Hindlimb muscle (tissue), 1 donor: ENCODE measurements around the gene PGLYRP4. TPM values are rescaled to one million over a fixed set of nuclear protein-coding genes. Genes with fewer than 3 reads are reported as not detected.

Experiments
- DNase-seq: peaks from one replicate; pipeline ENCODE4 v3.0.0-alpha.2; 2013
- polyA plus RNA-seq: library from polyadenylated mRNA; unstranded; fragments of 120-200 nt; gene quantifications from one replicate; pipeline ENCODE4 v1.2.1, GENCODE V29; 2013; ENCODE audit not compliant: insufficient read length

The PGLYRP4 gene
- polyA plus RNA-seq, 1 donor, result not detected

DNA sequence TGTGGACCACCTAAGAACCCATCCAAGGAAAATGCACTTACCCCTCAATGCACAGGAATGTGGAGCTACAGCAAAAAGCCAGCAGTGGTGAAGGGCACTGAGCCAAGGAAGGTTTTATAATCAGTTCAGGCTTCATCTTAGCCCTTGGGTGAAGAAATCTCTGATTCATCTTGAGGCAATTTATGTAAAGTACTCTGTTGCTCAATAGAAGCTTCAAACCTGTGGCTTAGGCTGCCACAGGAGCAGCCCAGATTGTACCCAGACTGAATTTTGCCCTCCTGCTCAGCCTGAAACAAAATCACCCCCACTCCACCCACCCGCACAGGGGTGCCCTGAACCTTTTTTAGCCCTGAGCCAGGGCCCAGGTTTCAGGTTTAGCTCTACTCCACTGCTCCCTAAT is 26.9 kb upstream of the PGLYRP4 start, which contains the start of gene S100A12:
Gene S100A12, minus strand, starts transcription at position 111 of the 400 bp plus-strand sequence. CDS start 1,029 bp downstream, outside the sequence.
- no peak for DNase-seq

DNA sequence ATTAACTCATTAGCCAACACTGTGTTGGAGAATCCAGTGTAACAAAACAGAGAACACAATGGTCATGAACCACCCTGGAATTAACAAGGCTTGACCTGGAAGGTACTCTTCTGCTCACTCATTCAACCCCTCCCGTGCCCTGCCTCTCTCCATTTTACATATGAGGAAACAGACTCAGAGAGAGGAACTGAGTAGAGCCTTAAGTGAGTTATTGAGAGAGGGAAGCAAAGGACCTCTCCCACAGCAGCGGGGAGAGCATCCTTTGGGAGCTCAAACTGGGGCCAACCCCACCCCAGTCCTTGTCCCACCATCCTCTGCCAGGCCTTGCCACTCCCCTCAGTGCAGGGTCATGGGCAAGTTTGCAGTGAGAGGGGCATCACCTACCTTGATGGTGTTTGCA is 25.4 kb upstream of the PGLYRP4 start:
- no peak for DNase-seq

DNA sequence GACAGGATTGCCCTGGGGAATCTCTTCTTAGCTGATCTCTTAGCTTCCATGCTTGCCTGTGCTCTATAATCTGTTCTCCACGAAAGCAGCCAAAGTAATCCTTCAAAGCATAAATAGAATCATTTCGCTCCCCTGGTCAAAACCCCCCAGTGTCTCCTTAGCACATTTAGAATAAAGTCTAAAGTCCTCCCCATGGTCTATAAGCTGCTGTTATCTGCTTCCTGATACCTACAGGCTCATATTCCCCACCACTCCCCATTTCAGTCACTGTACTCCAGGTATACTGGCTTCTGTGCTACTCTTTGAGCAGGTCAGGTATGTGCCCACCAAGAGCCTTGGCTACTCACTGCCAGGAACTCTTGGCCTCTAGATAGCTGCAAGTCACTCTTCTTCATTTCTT is 23.9 kb upstream of the PGLYRP4 start:
- no peak for DNase-seq

DNA sequence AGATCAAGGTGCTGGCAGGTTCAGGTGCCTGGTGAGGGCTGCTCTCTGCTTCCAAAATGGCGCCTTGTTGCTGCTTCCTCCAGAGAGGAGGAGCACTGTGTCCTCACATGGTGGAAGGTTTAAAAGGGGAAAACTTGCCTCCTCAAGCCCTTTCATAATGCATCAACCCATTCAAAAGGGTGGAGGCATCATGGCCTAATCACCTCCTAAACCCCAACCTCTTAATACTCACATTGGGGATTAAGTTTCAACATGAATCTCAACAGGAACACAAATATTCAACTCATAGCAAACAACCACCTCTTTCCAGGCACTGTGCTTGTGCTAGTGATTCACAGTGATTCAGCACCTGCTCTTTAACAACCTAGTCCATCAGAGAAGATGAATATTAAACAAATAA is 22.6 kb upstream of the PGLYRP4 start:
- no peak for DNase-seq

DNA sequence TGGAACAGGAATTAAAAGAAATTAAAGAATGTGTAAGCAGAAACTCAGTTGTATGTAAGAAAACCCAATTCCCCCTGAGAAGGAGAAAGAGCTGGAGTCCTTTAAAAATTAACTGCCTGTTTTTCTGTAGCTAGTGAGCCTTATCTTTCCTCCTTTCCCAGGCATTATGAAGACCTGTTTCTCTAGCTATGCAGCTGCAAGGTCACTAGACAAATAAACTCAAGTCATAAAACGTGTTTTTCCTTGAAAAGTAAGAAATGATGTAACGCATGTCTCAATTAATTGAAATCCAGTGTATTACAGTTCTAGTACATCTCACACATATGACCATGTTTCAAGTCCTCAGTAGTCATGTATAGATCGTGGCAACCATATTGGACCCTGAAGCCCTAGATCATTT is 21.5 kb upstream of the PGLYRP4 start:
- DNase-seq, result no peak

DNA sequence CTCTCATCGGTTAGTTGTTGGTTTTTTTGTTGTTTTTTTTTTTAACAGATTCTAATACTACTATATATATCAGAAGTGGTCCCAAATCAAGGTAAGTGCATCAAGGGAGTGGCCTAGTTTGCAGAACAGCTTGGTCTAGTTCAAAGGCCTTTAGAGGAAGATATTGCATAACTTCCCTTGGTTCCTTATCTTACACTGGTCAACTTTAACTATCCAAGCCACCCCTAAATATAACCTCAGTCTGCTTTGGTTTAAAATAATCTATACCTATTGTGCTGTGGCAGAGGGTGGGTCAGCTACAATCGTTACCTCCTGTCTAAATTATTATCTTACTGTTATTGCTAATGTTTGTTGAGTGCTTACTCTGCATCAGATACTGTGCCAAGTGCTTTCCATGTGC is 19.9 kb upstream of the PGLYRP4 start:
- no peak for DNase-seq

DNA sequence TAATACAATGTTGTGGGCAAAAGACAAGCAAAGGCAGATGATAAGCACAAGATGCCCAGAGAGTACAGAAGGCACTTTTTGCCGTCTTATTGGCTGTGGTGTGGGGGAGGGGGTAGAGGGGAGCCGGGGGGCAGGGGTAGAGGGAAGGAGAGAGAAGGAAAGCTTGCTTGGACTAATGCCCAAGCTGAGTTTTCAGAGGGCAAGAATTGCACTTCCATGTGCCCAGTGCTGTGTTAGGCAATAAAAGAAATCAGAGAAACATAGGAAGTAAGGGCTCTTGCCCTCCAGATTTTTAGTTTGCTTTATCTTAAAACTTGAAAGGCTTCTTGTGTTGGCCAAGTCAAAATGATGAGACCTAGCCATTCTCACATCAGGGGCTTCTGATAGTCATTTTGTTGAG is 18.4 kb upstream of the PGLYRP4 start:
- DNase-seq, result no peak

DNA sequence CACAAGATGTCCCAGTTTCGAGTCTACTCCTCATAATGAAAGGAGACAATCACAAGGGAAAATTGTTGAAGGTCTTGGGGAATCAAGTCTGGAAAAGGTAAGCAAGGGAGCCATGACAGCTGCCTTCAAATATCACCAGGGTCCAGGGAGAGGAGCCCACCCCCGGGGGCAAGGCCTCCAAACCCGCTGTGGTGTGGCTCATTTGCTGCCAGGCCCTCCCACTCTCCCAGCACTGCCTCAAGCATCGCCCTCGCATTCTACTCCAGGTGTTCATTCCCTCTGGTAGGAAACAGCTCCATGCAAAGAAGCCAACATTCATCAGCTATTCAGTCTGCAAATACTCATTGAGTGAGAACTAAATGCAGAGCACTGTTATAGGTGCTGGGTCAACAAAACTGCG is 17.6 kb upstream of the PGLYRP4 start:
- no peak for DNase-seq

DNA sequence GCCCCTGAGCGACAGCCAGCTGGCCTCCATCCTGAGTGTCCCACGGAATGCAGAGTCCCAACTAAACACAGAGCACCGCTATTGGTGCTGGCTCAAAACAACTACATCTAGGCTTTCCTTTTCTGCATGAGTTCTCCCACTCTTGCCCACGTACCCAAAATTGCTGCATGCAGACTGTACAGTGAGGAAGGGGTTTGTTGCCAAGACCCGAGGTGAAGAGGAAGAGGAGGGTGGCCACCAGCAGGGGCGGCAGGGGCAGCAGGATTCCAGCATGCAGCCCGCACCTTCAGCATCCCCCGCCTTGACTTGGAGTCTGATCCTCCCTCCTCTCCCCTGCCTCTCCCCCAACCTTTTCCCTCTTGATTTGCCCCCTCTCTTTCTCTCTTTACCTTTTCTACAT is 17.1 kb upstream of the PGLYRP4 start:
- no peak for DNase-seq

DNA sequence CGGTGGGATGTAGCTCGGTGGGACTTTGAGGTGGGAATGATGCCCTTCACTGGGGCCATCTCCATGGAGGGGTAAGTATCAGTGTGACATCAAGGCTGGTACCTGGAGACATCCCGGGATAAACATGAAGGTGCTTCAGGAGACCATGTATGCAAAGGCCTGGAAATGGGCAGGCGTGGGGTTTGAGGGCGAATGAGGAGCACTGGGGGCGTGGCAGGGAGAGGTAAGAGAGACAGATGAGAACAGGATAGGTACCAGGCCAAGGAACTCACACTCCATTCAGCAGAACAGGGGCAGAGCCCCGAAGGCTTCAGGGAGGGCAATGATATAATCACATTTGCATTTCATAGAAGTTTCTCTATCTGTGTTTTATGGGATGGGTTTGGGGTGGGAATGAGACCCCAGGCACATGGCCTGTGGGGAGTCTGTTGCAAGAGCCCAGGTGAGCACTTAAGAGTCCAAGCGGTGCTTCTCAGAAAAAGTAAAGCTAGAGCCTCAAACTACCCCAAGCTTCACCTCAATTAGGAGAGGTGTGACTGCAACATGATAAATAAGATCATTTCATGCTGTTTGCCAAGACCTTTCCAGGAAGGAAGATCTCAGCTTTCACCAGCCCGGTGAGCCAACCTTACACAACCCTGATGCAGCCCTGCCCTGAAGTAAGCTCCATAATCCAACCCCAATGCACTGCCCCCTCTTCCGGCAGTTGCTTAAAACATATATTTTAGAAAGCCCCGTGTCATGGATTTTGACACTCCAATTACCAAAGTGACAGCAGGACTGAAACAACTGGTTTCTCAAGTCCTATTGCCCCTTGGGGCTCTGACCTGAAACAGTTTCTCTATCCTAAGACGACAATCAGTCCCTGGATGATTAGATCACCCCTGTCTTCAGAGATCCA is 16.4 kb upstream of the PGLYRP4 start:
- DNase-seq, result no peak

DNA sequence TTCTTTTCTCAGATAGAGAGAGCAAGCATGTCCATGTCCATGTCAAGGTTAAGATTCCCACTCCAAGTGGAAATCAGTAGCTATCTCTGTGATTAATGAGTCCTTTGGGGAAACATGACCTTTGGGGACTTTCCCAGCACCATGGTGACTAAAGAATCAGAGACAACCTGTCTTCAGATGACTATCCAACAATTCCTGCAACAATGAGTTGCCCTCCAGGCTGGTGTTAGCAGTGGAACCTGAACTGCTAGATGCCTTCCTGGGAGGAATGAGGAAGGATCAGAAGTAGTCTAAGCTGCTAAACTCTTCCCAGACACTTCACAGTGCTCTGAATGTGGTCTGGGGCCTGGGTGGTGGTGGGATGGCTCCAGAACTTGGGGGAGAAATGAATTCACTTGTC is 15.5 kb upstream of the PGLYRP4 start:
- no peak for DNase-seq

DNA sequence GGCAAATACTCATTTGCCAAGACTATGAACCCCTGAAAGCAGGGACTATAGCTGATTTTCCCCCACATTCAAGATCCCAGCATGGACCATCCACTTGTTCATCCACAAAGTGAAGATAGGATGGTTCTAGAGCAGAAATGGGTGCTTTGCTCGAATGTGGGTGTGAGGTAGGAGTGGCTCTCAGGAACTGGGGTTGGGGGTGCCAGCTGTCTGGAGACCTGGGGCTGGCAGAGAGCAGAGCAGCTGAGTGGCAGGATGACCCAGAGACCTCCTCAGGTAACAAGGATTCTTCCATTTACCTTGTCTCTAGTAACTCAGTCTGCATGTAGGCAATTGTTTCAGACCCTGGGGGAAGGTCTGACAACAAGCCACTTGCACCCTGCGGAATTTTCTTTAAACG is 15.0 kb upstream of the PGLYRP4 start:
- no peak for DNase-seq

DNA sequence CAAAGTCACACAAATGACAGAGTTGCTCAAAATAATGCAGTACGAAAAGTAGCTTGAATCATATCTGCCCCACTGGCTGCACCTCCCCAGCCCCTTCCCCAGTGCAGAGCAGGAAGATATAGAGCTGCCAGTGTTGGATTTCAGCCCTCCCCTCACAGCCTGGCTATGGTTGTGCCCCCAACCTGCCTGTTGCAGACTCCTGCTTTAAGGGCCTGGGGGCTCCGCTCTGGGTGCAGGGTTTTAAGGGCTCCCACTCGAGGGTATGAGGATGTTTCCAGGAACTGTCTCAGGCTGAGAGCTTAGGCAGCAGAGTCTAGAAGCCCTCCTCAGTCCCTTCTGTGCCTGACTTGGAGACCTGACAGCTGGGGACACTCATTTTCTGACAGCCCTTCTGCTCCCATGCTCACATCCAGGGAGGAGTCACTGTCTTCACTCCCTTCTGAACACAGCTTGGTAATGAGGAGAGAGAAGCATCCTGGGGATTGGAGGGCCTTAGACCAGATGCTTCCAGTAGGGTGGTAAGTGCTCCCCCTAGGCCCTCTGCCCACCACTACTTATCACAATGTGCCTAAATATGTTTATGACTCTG is 13.6 kb upstream of the PGLYRP4 start:
- no peak for DNase-seq

DNA sequence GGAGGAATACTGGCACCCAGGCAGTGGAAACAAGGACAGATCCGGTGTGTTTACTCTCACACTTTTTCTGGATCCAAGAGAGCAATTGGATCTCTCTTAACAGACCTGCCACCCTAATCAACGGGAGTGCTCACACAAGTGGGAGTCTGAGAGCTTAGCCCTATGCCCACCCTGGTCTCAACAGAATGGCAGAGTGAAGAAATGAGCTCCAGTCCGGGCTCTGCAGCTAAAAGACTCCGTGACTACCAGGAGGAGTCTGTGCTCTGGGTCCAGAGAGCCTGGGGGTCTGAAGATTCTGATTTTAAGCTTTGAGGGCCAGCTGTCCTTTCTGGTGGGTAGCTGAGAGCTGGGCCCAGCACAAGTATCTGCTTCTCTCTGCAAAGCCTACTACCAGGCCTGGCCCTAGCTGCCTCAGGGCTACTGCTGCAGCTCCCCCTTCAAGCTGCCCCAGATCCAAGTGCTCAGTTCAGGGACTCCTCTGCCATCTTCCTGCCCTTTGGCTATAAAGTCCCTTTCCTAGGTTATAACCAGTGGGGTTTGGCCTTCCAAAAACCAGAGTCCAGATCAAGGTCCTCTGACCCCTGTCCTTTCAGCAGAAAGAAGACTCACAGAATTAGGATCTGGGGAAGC is 13.0 kb upstream of the PGLYRP4 start:
- no peak for DNase-seq

DNA sequence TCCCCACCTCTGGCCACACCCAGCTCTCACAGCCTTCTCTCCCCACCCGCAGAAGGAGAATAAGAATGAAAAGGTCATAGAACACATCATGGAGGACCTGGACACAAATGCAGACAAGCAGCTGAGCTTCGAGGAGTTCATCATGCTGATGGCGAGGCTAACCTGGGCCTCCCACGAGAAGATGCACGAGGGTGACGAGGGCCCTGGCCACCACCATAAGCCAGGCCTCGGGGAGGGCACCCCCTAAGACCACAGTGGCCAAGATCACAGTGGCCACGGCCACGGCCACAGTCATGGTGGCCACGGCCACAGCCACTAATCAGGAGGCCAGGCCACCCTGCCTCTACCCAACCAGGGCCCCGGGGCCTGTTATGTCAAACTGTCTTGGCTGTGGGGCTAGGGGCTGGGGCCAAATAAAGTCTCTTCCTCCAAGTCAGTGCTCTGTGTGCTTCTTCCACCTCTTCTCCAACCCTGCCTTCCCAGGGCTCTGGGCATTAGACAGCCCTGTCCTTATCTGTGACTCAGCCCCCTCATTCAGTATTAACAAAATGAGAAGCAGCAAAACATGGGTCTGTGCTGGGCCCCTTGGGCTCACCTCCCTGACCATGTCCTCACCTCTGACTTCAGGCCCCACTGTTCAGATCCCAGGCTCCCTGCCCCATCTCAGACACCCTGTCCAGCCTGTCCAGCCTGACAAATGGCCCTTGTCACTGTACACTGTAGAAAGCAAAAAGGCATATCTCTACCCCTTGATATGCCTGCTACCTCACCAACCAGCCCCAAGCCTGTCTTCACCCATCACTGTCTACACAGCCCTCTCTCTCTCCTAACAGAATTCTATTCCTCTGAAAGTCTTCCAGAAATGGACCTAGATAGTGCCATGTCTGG is 12.2 kb upstream of the PGLYRP4 start:
- DNase-seq, result no peak

DNA sequence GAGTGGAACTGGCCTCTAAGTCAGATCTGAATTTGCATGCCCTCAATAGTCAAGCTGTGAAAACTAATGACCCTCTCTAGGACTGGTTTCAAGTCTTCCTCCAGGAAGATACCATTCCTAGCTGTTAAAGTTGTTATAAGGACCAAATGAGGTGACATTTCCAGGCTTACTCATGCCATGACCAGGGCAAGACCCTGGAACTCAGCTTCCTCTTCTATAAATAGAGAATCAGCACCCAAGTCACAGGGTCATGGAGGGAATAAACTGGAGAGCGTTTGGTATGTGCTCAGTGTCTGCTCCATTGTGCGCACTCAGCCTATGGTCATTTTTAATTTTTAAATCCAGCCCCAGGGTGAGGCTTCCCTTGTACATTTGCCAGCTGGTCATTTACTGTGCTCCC is 11.5 kb upstream of the PGLYRP4 start:
- DNase-seq, result no peak

DNA sequence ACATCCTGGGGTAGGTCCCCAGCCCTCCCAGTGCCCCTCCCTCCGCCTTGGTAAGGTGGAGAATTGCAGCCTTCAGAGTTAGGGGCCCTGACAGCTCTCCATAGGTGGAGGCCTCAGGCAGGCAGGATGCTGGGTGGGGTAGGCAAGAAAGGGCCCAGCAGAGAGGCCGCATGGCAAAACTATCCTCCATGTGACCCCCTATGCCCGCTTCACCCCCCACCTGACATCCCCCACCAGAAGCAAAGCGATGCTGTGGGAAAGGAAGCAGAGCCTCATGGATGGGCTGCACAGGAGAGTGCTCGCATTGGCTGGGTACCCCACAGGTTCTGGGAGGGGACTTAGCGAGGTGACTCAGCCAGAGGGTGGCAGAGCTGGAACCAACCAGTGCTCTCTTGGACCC is 10.6 kb upstream of the PGLYRP4 start:
- no peak for DNase-seq

DNA sequence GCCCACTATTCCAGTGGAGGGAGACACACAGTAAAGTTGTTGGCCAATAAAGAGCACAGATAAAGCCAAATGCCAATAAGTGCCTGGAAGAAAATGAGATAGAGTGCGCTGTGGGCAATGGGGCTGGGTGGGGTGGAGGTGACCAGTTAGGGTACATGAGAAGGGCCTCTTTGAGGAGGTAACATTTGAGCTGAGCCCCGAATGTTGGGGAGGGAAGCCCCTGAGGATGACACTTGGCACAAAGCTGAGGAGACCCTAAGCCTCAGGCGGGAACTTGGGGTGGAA is 10.0 kb upstream of the PGLYRP4 start:
- DNase-seq, result no peak

DNA sequence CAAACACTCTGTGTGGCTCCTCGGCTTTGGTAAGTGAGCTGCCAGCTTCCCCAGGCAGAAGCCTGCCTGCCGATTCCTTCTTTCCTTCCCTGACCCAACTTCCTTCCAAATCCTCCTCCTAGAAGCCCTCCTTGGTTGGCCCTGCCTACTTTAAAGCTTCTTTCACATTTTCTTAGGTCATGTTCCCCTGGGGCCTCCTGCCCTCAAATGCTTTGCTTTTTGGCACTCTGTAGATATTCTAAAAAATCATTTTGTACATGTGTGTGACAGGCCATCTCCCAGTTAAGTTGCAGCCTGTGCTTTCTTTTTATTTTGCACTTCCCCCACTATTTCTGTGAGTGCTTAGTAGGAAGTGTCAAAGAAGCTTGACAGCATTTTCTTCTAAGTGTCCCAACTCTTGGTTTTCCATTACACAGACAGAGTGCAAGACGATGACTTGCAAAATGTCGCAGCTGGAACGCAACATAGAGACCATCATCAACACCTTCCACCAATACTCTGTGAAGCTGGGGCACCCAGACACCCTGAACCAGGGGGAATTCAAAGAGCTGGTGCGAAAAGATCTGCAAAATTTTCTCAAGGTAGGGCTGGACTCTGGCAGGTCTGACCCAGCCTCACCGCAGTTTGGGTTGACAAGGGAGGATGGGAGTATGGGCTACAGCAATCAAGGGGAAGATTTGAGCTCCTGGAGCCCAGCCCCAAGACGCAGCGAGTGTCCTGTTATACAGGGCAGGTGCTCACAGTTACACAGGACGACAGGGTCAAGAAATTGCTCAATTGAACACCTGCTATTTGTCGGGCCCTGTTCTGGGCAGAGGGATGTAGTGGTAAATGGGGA is 9.4 kb upstream of the PGLYRP4 start, which contains the start of gene S100A9:
Gene S100A9, plus strand, starts transcription at position 2 of the 838 bp plus-strand sequence. Its CDS starts 430 bp downstream, at position 432.
- no peak for DNase-seq

DNA sequence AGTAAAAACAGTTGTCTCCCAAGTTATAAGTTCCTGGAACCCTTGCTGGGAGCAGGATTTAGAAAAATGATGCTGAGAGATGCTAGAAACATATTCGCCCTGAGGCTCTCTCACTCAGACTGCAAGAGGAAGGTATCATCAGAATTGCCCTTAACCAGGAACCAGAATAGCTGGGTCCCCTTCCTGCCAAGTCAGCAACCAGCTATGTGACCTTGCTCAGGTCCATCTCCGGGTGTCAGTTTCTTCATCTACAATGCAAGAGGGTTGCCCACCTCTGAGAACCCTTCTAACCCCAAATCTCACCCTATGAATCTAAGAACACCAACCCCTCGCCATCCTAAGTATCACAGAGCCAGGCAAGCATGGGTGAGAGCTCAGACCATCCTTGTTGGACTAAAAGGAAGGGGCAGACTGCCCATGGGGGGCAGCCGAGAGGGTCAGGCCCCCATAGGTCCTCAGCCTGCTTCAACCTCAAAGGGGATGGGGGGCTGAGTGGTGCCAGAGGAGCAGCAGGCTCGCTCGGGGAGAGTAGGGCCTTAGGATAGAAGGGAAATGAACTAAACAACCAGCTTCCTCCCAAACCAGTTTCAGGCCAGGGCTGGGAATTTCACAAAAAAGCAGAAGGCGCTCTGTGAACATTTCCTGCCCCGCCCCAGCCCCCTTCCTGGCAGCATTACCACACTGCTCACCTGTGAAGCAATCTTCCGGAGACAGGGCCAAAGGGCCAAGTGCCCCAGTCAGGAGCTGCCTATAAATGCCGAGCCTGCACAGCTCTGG is 8.6 kb upstream of the PGLYRP4 start:
- DNase-seq, result no peak
